ENCODE measurements around the gene PHKG2.

GRCh38 chr16:30706046-30706445 is 42.2 kb upstream of the PHKG2 start:
- TF ChIP-seq CTCF (conservative IDR thresholded peaks at IDR 0.05; ENCODE audit: low read length): no peak
- TF ChIP-seq EZH2phosphoT487 (IDR thresholded peaks at IDR 0.05; ENCODE audit: borderline replicate concordance): no peak
